ENCODE results near the gene ZMYND8. TPM values are rescaled to one million over a fixed set of nuclear protein-coding genes. Genes with fewer than 3 reads are reported as not detected.

Gene ZMYND8
- total and polyA plus RNA-seq, 2 of the 8 experiments (the other 6 are each of a cell fraction or from before 2014, with no cell fraction given): 50.5 to 163 TPM

DNA sequence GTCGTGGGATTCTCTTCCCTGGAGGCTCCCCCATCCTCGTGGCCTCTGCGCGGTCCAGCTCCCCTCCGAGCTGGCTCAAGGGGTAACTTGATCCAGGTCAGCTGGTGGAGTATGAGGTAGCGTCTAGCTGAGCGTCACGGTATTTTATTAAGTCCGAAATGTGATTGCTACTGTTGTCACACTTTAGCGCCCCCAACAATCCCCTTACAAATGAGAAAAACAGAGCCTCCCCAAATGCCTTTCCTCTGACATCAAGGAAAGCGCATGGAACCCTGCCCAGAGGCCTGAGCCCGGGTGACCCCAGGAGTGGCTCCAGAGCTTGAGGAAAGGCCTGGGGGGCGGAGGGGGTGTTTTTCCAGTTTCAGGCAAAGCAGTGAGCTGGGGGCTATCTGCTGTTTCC, 192.4 kb downstream of the ZMYND8 start:
- Histone ChIP-seq H4K5ac (ENCODE audit: insufficient read length, low read depth, low read length) (no peak overlapping the region), H3K79me2 (ENCODE audit: control insufficient read depth in 1 of 2, insufficient read depth in 2 of 2, low read length in 2 of 2) (no peaks in the 10 kb centered on the region), H3K56ac (replicated peaks; ENCODE audit: insufficient read length, low read depth, low read length) (no peak overlapping the region), H3K9me3 (ENCODE audit: insufficient read depth in 2 of 2, low read depth in 1 of 2, low read length in 1 of 2) (no peaks in the 10 kb centered on the region), H2BK12ac (ENCODE audit: low read depth, low read length) (no peak overlapping the region), H2BK120ac (replicated peaks; ENCODE audit: low read depth, low read length) (no peak overlapping the region), H3K4me2 (ENCODE audit: insufficient read depth in 1 of 2, low read depth in 2 of 2, low read length in 2 of 2) (no peak overlapping the region), H2BK15ac (ENCODE audit: low read length) (0 out of 2 replicates have a peak overlapping the region, but pooled peaks have one; percentile 46), H2BK20ac (ENCODE audit: low read length) (no peak overlapping the region), H3K18ac (ENCODE audit: extremely low read depth, low read length) (no peak overlapping the region), H4K91ac (replicated peaks; ENCODE audit: insufficient read length, low read length) (no peak overlapping the region), H3K4ac (replicated peaks; ENCODE audit: insufficient read length, low read depth, low read length) (no peak overlapping the region), H2AFZ (ENCODE audit: low read length) (no peak overlapping the region), H3K27me3 (replicated peaks in 1 of 4; ENCODE audit: control insufficient read depth in 3 of 4, extremely low read depth in 1 of 4, insufficient read depth in 3 of 4, low read length in 3 of 4) (no peaks in the 10 kb centered on the region), H4K8ac (ENCODE audit: extremely low read depth, insufficient read depth, low read length) (no peak overlapping the region), H3K23me2 (ENCODE audit: low read depth, low read length) (no peaks in the 10 kb centered on the region), H3K4me3 (ENCODE audit: extremely low read depth in 1 of 4, insufficient read depth in 2 of 4, low read depth in 3 of 4, low read length in 4 of 4) (no peak overlapping the region), H4K20me1 (replicated peaks in 1 of 2; ENCODE audit: control insufficient read depth in 1 of 2, insufficient read depth in 2 of 2, low read length in 2 of 2) (no peaks in the 10 kb centered on the region), H3K23ac (ENCODE audit: insufficient read length) (no peak overlapping the region), H2BK5ac (ENCODE audit: low read depth, low read length) (no peak overlapping the region), H3K36me3 (ENCODE audit: control insufficient read depth in 2 of 4, insufficient read depth in 4 of 4, low read length in 3 of 4) (no peaks in the 10 kb centered on the region), H3K9ac (replicated peaks in 1 of 4; ENCODE audit: extremely low read depth in 1 of 4, low read depth in 3 of 4, low read length in 3 of 4) (no peak overlapping the region), H3K14ac (ENCODE audit: insufficient read length) (no peak overlapping the region), H3K27ac (ENCODE audit: low read depth, low read length) (no peak overlapping the region), H3K4me1 (replicated peaks in 1 of 4; ENCODE audit: control insufficient read depth in 3 of 4, insufficient read depth in 4 of 4, low read length in 3 of 4) (peaks cover 0 to 3% (median 0%) of the 10 kb centered on the region in 4 experiments; a peak in 1 of 7 replicates), H3K79me1 (ENCODE audit: low read depth, low read length) (no peaks in the 10 kb centered on the region), H2AK5ac (ENCODE audit: low read depth, low read length) (no peak overlapping the region)
- WGBS, 2 experiments (ENCODE audit: extremely low coverage in 1 of 2, insufficient coverage in 1 of 2, insufficient read length in 1 of 2, insufficient replicate concordance in 2 of 2, low coverage in 1 of 2, low lambda C conversion rate in 2 of 2, missing lambda C conversion rate in 1 of 2): 88% methylated on average over 12 of the region's 13 CpGs; no CpG with 5 or more reads in 1 of the 2 experiments
- TF ChIP-seq GABPA (IDR thresholded peaks at IDR 0.05; ENCODE audit: borderline replicate concordance, insufficient read depth, low read length) (no peak), BCL11A (IDR thresholded peaks at IDR 0.05; ENCODE audit: low read depth in 2 of 2, low read length in 2 of 2) (no peak)
- DNase-seq (ENCODE audit: low read depth in 1 of 2, low spot score in 2 of 2): no peak
- POLR2A ChIA-PET (ENCODE audit: partially characterized antibody): no interaction called here
- CTCF ChIA-PET (ENCODE audit: partially characterized antibody): interaction anchor here (1.8 to 1.9 kb wide), 2 partner anchors 11 to 411 kb away, joined by 5 to 6 read pairs; no protein-coding TSS in a partner anchor
- FAIRE-seq: no peak

Data from H1 (cell line).